ENCODE measurements around the gene FHOD3. TPM values are rescaled to one million over a fixed set of nuclear protein-coding genes. Genes with fewer than 3 reads are reported as not detected.
A peak's percentile ranks its signal among the peaks of the same experiment; 100 is the strongest.

The FHOD3 gene
- total and polyA plus RNA-seq, 11 donors = 109 to 532 (median 262) TPM

DNA sequence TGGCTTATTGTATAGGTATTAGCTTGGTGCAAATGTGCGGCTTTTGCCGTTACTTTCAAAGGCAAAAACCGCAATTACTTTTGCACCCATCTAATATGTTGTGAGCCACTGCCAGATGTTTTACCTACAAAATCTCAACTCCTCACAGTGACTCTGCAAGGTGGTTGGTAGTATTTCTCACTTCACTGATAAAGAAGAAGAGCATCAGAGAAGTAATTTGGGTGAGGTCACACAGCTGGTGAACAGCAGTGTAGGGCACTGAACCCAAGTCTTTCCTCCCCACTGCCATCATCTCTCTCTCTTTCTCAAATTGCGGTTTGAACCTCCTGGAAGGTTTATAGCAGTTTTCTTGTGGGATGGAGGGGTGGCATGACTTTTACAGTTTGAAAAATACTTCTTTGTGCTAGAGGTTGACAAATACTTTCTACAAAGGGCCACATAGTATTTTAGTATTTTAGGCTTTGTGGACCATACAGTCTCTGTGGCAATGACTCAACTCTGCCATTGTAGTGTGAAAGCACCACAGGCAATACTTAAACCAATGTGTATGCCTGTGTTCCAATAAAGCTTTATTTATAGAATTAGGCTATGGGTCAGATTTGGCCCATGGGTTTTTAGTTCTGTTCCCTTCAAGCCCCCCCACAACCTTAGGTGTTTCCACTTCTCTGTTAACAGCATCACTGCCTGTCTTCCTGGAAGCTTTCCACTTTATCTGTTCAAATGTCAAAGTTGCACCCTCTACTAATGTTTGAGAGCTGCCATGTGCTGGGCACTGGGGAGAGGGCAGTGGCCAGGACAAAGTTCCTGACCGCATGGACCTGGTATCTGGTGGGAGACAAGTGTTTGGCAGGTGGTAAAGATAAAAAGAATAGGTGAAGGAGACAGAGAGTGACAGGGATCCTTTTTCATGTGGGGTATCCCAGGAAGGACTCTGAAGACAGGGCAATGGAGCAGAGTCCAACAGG lies 30.1 kb downstream of the FHOD3 start:
- peak overlapping the region; percentile 31 to 86 (median 66) for H3K27ac ChIP-seq
- TF ChIP-seq, protein P1, sequence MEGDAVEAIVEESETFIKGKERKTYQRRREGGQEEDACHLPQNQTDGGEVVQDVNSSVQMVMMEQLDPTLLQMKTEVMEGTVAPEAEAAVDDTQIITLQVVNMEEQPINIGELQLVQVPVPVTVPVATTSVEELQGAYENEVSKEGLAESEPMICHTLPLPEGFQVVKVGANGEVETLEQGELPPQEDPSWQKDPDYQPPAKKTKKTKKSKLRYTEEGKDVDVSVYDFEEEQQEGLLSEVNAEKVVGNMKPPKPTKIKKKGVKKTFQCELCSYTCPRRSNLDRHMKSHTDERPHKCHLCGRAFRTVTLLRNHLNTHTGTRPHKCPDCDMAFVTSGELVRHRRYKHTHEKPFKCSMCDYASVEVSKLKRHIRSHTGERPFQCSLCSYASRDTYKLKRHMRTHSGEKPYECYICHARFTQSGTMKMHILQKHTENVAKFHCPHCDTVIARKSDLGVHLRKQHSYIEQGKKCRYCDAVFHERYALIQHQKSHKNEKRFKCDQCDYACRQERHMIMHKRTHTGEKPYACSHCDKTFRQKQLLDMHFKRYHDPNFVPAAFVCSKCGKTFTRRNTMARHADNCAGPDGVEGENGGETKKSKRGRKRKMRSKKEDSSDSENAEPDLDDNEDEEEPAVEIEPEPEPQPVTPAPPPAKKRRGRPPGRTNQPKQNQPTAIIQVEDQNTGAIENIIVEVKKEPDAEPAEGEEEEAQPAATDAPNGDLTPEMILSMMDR (IDR thresholded peaks at IDR 0.05) = no peak
- TF ChIP-seq POLR2A (IDR thresholded peaks at IDR 0.05) = no peak
- peak; percentile 18 to 86 (median 59) for ATAC-seq
- H3K4me1 ChIP-seq = peaks cover 0 to 91% (median 18%) of the 10 kb centered on the region in 12 donors
- intact Hi-C loops (cut with DNase I) = loop anchor here in 1 of 10 donors (10.0 kb wide), 1 partner anchor 137 kb away; no protein-coding TSS in a partner anchor
- peak in 1 of 5 donors; percentile 80 for DNase-seq
- H3K36me3 ChIP-seq = no peaks in the 10 kb centered on the region
- H3K4me3 ChIP-seq = no peak overlapping the region
- H3K27me3 ChIP-seq = no peaks in the 10 kb centered on the region
- WGBS, 4 donors = 58 to 77% (median 63%) methylated on average over 5 of the region's 5 CpGs
- no peaks in the 10 kb centered on the region for H3K9me3 ChIP-seq

DNA sequence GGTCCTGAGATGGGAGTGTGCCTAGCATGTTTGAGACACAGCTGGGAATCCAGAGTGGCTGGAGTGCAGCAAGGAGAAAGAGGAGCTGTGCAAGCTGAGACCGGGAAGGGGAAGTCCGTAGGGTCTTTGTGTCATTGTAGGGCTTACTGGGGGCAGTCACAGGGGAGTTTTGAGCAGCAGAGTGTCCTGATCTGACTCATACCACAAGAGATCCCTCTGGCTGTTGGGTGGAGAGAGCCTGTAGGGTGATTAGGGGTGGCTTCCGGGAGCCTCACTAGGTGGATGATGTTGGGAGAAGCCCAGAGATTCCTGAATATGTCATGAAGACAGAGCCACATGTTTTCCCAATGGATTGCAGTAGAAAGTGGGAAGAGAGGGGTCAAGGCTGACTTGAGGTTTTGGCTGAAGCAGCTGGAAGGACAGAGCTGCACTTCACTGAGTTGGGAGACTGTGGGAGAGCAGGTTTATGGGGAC lies 30.9 kb downstream of the FHOD3 start:
- 64 to 80% (median 78%) methylated on average over 3 of the region's 3 CpGs for WGBS, 4 donors
- DNase-seq (no peak), ATAC-seq (peak in 1 of 4 donors; percentile 1)
- TF ChIP-seq POLR2A (IDR thresholded peaks at IDR 0.05) = no peak
- TF ChIP-seq, protein P1 (IDR thresholded peaks at IDR 0.05) = no peak
- H3K27me3 ChIP-seq = no peaks in the 10 kb centered on the region
- intact Hi-C loops (cut with DNase I) = loop anchor here in 1 of 10 donors (10.0 kb wide), 1 partner anchor 136 kb away; no protein-coding TSS in a partner anchor
- peak overlapping the region in 11 of 12 donors; percentile 17 to 86 (median 64) for H3K27ac ChIP-seq
- H3K4me1 ChIP-seq = peaks cover 0 to 91% (median 19%) of the 10 kb centered on the region in 12 donors
- H3K4me3 ChIP-seq = no peak overlapping the region
- no peaks in the 10 kb centered on the region for H3K9me3 ChIP-seq
- no peaks in the 10 kb centered on the region for H3K36me3 ChIP-seq

DNA sequence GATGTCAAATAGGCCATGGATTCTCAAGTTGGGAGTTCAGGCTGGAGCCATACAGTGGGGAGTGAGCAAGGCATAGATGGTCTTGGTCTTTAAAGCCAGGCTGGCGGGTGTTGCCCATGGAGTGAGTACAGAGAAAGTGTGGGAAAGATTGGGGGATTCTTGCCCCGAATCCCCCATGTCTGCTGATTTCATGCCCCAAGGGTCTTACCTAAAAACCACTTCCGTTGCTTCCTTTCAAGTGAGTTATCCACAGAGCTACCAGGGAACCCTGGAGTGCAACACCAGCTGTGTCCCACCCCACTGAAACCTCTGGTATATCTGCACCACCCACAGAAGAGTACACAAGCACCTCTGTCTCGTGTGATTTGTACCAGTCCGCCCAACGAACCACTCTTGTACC lies 31.4 kb downstream of the FHOD3 start:
- DNase-seq (no peak), ATAC-seq (no peak)
- WGBS, 4 donors = 81 to 91% (median 86%) methylated on average over 6 of the region's 6 CpGs
- Histone ChIP-seq H3K4me3 (no peak overlapping the region), H3K27ac (peak overlapping the region in 8 of 12 donors; percentile 60 to 86 (median 76)), H3K36me3 (no peaks in the 10 kb centered on the region), H3K4me1 (peaks cover 0 to 91% (median 20%) of the 10 kb centered on the region in 12 donors), H3K27me3 (no peaks in the 10 kb centered on the region), H3K9me3 (no peaks in the 10 kb centered on the region)
- TF ChIP-seq, protein P1 (IDR thresholded peaks at IDR 0.05) = no peak
- TF ChIP-seq POLR2A (IDR thresholded peaks at IDR 0.05) = no peak
- intact Hi-C loops (cut with DNase I) = loop anchor here in 1 of 10 donors (10.0 kb wide), 1 partner anchor 136 kb away; no protein-coding TSS in a partner anchor
